GM19397 (cell line): ENCODE results near the gene HTRA3.

ENCODE experiments used
- ATAC-seq: cut with Tn5 transposase; IDR thresholded peaks from one replicate; pipeline ENCODE4 v1.9.1; 2021; ENCODE audit warnings: mild to moderate bottlenecking, moderate library complexity; ENCODE audit not compliant: unreplicated experiment

The HTRA3 gene

DNA sequence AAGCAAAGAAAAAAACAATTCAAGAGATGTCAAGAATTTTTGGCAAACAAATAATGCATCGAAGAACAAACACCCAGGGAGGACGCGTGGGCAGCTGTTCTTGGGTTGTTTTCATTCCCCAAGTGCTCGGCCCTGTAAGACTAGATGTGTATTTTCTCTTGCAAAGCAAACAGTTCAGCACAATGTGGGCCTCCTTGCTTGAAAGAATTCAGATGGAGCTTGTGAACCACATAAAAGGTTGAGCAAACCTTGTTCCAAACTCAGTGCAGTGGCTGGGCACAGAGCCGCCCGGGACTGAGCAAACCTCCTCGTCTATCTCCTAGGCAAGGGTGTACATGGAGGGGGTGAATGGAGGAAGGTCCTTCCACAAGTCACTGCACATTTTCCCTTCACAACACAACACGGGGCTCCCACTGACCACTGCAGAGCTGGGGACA is 82.4 kb downstream of the HTRA3 start:
- no peak for ATAC-seq

DNA sequence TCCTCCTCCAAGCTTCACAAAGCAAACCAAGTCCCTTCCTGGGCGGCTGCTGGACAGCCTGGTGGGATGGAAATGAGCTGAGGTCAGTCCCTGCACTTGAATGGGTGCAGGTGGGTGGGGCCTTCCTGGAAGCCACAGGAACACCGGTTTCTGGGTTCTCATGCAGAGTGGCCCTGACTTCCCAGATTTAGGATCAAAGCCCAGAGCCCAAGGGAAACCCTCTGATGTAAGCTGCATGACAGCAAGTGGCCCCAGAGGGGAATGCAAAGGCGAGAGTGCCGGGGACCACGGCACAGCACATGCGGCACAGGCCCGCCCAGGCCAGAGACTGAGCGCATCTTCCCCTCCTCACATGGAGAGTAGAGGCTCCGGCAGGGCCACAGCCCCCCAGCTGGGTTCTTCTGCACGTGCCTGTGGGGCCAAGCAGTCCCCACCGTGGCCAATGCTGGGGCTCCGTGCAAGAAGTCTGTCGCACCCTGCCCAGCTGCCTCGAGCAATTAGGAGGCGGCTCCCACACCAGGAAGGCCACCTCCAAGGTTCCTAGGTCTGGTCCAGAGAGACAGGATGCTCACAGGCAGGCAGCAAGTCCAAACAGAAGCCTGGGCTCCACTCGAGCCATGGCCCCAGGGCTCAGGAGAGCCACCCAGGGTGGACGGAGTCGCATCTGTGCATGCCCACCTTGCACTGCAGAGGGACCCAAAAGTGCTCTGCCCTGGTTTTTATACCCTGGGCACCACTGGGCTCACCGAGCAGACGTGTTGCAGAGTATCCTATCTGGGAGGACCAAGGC is 83.0 kb downstream of the HTRA3 start:
- ATAC-seq = no peak

DNA sequence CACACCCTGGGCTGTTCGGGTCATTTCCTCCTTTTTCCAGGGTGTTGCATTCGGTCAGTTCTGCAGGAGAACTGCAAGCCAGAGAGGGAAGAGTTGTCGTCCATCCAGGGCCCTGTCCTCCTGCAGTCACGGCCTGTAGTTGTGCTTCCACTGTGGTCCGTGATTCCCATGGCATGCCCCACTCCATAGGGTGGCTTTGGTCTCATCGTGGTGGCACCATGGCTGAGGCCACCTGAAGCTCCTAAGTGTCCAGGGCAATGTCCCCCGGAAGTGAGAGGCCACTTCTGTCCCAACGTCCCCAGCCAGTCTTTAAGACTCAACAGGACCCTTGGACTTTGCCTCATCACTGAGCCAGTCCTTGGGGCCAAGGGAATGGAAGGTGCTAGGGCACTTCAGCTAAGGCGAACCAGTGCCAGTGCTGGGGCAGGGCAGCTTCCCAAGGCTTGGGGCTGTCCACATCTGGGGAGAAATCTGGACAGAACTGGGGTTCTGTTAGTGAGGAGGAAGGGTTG is 83.7 kb downstream of the HTRA3 start:
- ATAC-seq = no peak

GRCh38 chr4:8353912-8354453 is 84.4 kb downstream of the HTRA3 start:
- no peak for ATAC-seq

- ATAC-seq = no peak
Observed at GRCh38 chr4:8355306-8355705, 85.8 kb downstream of the HTRA3 start.

DNA sequence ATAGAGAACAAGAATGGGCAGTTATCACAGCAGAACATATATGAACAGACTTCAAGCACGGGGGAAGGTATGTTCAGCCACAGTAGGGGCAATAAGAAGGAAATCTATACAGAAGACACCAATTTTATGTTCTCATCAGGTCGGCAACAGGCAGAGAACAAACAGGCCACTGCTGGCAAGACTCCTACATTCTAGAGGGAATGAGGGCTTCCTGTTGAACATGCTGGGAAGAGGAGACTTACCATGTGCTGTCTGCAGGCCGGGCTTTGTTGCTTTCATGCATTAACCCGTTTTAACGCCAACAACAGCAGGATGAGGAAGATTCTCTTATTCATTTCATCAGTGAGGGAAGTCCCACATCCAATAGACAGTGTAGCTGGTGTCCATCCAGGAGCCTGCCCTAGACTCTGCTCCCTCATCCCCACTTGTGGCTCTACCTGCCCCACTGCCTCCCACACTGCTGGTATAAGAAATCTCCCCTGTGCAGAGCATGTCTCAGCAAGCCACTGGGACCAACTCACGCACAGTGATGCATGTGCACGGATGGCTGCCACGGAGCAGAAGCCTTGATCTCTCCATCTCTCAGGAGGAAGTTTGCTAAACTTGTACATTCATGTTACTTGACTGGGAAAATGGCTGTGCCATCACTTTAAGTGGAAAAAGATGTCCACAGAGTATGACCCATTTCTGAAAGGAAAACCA is 86.5 kb downstream of the HTRA3 start:
- no peak for ATAC-seq
